ENCODE data around the gene FAM98C. TPM values are rescaled to one million over a fixed set of nuclear protein-coding genes. Genes with fewer than 3 reads are reported as not detected.

The FAM98C gene
- total and polyA plus RNA-seq, 2 donors (not counting 1 experiment from before 2014, with no cell fraction given): 44.1 to 73.5 TPM

GRCh38 chr19:38361633-38362075 is 41.2 kb upstream of the FAM98C start:
- Histone ChIP-seq H3K36me3 (replicated peaks in 1 of 2; ENCODE audit: control extremely low read depth in 1 of 2, control insufficient read depth in 1 of 2, extremely low read depth in 1 of 2, insufficient read depth in 2 of 2, low read length in 1 of 2) (no peaks in the 10 kb centered on the region), H3K79me2 (ENCODE audit: control insufficient read depth, insufficient read depth, low read length) (no peaks in the 10 kb centered on the region), H3K4me3 (ENCODE audit: control extremely low read depth in 1 of 5, extremely low read depth in 1 of 5, insufficient read depth in 1 of 5, low read depth in 2 of 5, low read length in 4 of 5) (peak overlapping the region; percentile 14 to 76 (median 62)), H3K9me3 (ENCODE audit: control extremely low read depth in 1 of 3, control insufficient read depth in 2 of 3, insufficient read depth in 1 of 3, low read length in 2 of 3) (peaks cover 0 to 8% (median 0%) of the 10 kb centered on the region in 3 donors), H2AFZ (ENCODE audit: insufficient read depth, low read depth, low read length, poor library complexity, severe bottlenecking) (peak overlapping the region; percentile 87), H4K20me1 (ENCODE audit: control insufficient read depth, insufficient read depth, low read length, poor library complexity, severe bottlenecking) (no peaks in the 10 kb centered on the region), H3K27me3 (replicated peaks in 1 of 4; ENCODE audit: control extremely low read depth in 1 of 4, control insufficient read depth in 3 of 4, insufficient read depth in 4 of 4, low read length in 3 of 4) (peaks cover 0 to 27% (median 2%) of the 10 kb centered on the region in 4 experiments), H3K27ac (ENCODE audit: low read length in 2 of 2) (no peak overlapping the region), H3K4me2 (replicated peaks; ENCODE audit: low read depth, low read length, poor library complexity, severe bottlenecking) (peak overlapping the region; percentile 99), H3K4me1 (ENCODE audit: control insufficient read depth in 2 of 2, insufficient read depth in 2 of 2, low read length in 2 of 2) (peaks cover 9 to 20% of the 10 kb centered on the region in 2 donors), H3K9ac (ENCODE audit: low read length) (peak overlapping the region; percentile 73)
- ATAC-seq (ENCODE audit: low read depth): peak; percentile 68
- no peaks in the 10 kb centered on the region for H3K9me3 Mint-ChIP-seq (ENCODE audit: insufficient read depth)
- under 1% methylated on average over 36 of the region's 37 CpGs for WGBS (ENCODE audit: insufficient coverage)
- peak overlapping the region; percentile 53 for H3K27ac Mint-ChIP-seq
- H3K27me3 Mint-ChIP-seq: peaks cover 6% of the 10 kb centered on the region
- H3K4me3 Mint-ChIP-seq: peak overlapping the region; percentile 91
- ChIA-PET POLR2A (interaction anchor here (0.6 to 1.6 kb wide), 5 partner anchors 13 to 429 kb away, joined by 3 to 8 read pairs (median 4); partner anchors contain the start of genes GGN, PSMD8 and SPRED3), CTCF (interaction anchor here (1.4 kb wide), 1 partner anchor 12 kb away, joined by 5 read pairs; the partner anchor contains the start of gene PSMD8)
- DNase-seq: peak; percentile 77
- peaks cover 17% of the 10 kb centered on the region for H3K4me1 Mint-ChIP-seq
- intact Hi-C loops (cut with micrococcal nuclease): loop anchor here (1.0 kb wide), 2 partner anchors 13 to 25 kb away; partner anchors contain the start of gene PSMD8
- peak; percentile 16 for TF ChIP-seq CTCF (IDR thresholded peaks at IDR 0.05)
- TF ChIP-seq EZH2 (IDR thresholded peaks at IDR 0.05; ENCODE audit: borderline replicate concordance, insufficient read depth, low read depth, low read length, poor library complexity, severe bottlenecking): no peak

Data from B cell (primary cell).